HG03159 (cell line): ENCODE results near the gene TRHDE.
"Not testable (repeated sequence)": the region's sequence is repeated elsewhere in the genome, so short reads cannot be mapped to it uniquely, and the experiment has no call there.

Experiments
- ATAC-seq: cut with Tn5 transposase; IDR thresholded peaks from one replicate; pipeline ENCODE4 v1.9.1; 2021; ENCODE audit warnings: mild to moderate bottlenecking, moderate library complexity; ENCODE audit not compliant: unreplicated experiment

The TRHDE gene

GRCh38 chr12:72505227-72505626, 233.1 kb downstream of the TRHDE start:
- ATAC-seq: no peak

- no peak for ATAC-seq
Measured at GRCh38 chr12:72509891-72510290, 237.7 kb downstream of the TRHDE start.

GRCh38 chr12:72510772-72511171, 238.6 kb downstream of the TRHDE start:
- no peak for ATAC-seq

GRCh38 chr12:72511498-72511897, 239.3 kb downstream of the TRHDE start:
- no peak for ATAC-seq

- ATAC-seq: no peak
Measured at GRCh38 chr12:72511906-72512305, 239.7 kb downstream of the TRHDE start.

GRCh38 chr12:72520044-72520678, 248.0 kb downstream of the TRHDE start:
- ATAC-seq: not testable (repeated sequence)

- no peak for ATAC-seq
Measured at GRCh38 chr12:72521326-72521725, 249.2 kb downstream of the TRHDE start.

GRCh38 chr12:72522411-72522810, 250.2 kb downstream of the TRHDE start:
- no peak for ATAC-seq

GRCh38 chr12:72523754-72524153, 251.6 kb downstream of the TRHDE start:
- no peak for ATAC-seq

GRCh38 chr12:72535212-72535990, 263.2 kb downstream of the TRHDE start:
- no peak for ATAC-seq

GRCh38 chr12:72540811-72541210, 268.6 kb downstream of the TRHDE start:
- no peak for ATAC-seq

GRCh38 chr12:72543777-72544467, 271.8 kb downstream of the TRHDE start:
- ATAC-seq: no peak

GRCh38 chr12:72546106-72546505, 273.9 kb downstream of the TRHDE start:
- ATAC-seq: no peak

- no peak for ATAC-seq
Measured at GRCh38 chr12:72547573-72547972, 275.4 kb downstream of the TRHDE start.

GRCh38 chr12:72549184-72549583, 277.0 kb downstream of the TRHDE start:
- no peak for ATAC-seq

- no peak for ATAC-seq
Measured at GRCh38 chr12:72560003-72560769, 288.0 kb downstream of the TRHDE start.

GRCh38 chr12:72570601-72571000, 298.4 kb downstream of the TRHDE start:
- peak; percentile 74 for ATAC-seq

GRCh38 chr12:72574138-72574537, 302.0 kb downstream of the TRHDE start:
- no peak for ATAC-seq

GRCh38 chr12:72578327-72578726, 306.2 kb downstream of the TRHDE start:
- ATAC-seq: no peak

GRCh38 chr12:72586456-72586855, 314.3 kb downstream of the TRHDE start:
- no peak for ATAC-seq

- no peak for ATAC-seq
Measured at GRCh38 chr12:72602581-72602980, 330.4 kb downstream of the TRHDE start.
